BJ (cell line): ENCODE results near the gene TLE2. TPM values are rescaled to one million over a fixed set of nuclear protein-coding genes. Genes with fewer than 3 reads are reported as not detected.

Experiments
- CTCF ChIA-PET: fragments of 350-600 bp; formaldehyde crosslinking; extraction: SDS; loops from one replicate; lab custom pipeline; 2021; ENCODE audit warnings: antibody characterized with exemption, inconsistent platforms; lab: Yijun Ruan, JAX
- POLR2A ChIA-PET: fragments of 300-600 bp; sonication (Branson Sonifier 250); formaldehyde crosslinking; extraction: SDS; loops from one replicate; lab custom pipeline; 2021; ENCODE audit warnings: antibody characterized with exemption; lab: Charles Lee
- DNase-seq: peaks from one replicate; pipeline ENCODE4 v3.0.0-alpha.2; 2011; ENCODE audit warnings: low read depth
- H3K27me3 ChIP-seq: 2 replicates; pipeline ENCODE4 v1.6.0; 2011; ENCODE audit warnings: low read length; ENCODE audit not compliant: control insufficient read depth, insufficient read depth
- H3K36me3 ChIP-seq: 2 replicates; pipeline ENCODE4 v1.5.1; 2011; ENCODE audit warnings: low read length; ENCODE audit not compliant: control insufficient read depth, insufficient read depth
- H3K4me3 ChIP-seq: 2 replicates; pipeline ENCODE4 v1.5.1; 2011; ENCODE audit warnings: low read depth, mild to moderate bottlenecking, control low read depth, low read length
- polyA plus RNA-seq: library from polyadenylated mRNA; depleted of rRNA; stranded (reverse); fragments of >200 nt; gene quantifications from 2 replicates; pipeline ENCODE4 v1.2.3, GENCODE V29; 2011
- TF ChIP-seq, protein P1 (sequence below): IDR thresholded peaks from 2 replicates; pipeline ENCODE4 v1.5.1; 2011; ENCODE audit warnings: low read depth, mild to moderate bottlenecking, control low read depth, inconsistent platforms, low read length, moderate library complexity; ENCODE audit not compliant: insufficient read depth

The TLE2 gene
- polyA plus RNA-seq, 1 experiment = 1.0 TPM

DNA sequence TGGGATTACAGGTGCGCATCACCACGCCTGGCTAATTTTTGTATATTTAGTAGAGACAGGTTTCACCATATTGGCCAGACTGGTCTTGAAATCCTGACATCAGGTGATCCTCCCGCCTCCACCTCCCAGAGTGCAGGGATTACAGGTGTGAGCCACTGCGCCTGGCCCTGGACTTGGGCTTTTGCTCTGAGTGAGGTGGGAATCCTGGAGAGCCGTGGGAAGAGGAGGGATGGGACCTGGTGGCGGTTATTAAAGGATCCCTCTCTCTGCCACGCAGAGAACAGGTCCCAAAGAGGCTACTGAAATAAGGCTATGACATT, 34.9 kb upstream of the TLE2 start:
- DNase-seq = no peak
- TF ChIP-seq, protein P1, sequence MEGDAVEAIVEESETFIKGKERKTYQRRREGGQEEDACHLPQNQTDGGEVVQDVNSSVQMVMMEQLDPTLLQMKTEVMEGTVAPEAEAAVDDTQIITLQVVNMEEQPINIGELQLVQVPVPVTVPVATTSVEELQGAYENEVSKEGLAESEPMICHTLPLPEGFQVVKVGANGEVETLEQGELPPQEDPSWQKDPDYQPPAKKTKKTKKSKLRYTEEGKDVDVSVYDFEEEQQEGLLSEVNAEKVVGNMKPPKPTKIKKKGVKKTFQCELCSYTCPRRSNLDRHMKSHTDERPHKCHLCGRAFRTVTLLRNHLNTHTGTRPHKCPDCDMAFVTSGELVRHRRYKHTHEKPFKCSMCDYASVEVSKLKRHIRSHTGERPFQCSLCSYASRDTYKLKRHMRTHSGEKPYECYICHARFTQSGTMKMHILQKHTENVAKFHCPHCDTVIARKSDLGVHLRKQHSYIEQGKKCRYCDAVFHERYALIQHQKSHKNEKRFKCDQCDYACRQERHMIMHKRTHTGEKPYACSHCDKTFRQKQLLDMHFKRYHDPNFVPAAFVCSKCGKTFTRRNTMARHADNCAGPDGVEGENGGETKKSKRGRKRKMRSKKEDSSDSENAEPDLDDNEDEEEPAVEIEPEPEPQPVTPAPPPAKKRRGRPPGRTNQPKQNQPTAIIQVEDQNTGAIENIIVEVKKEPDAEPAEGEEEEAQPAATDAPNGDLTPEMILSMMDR = no peak
- H3K36me3 ChIP-seq = peaks cover 6% of the 10 kb centered on the region
- no peaks in the 10 kb centered on the region for H3K27me3 ChIP-seq
- POLR2A ChIA-PET = no interaction called here
- CTCF ChIA-PET = no interaction called here
- no peak overlapping the region for H3K4me3 ChIP-seq

- ChIA-PET POLR2A (no interaction called here), CTCF (interaction anchor here (0.9 kb wide), 1 partner anchor 13 kb away, joined by 3 read pairs; no protein-coding TSS in a partner anchor)
- DNase-seq = no peak
- Histone ChIP-seq H3K36me3 (peaks cover 18% of the 10 kb centered on the region), H3K27me3 (no peaks in the 10 kb centered on the region), H3K4me3 (peak within 1 kb of the TSS; percentile 58)
- TF ChIP-seq, protein P1 = no peak
Observed at GRCh38 chr19:3062165-3063105, 33.4 kb upstream of the TLE2 start, which contains the start of gene TLE5. TSS of gene TLE5 (minus strand) at chr19:3062495. CDS start at chr19:3062200, 295 bp downstream.

GRCh38 chr19:3061182-3062161, 32.4 kb upstream of the TLE2 start:
- no peaks in the 10 kb centered on the region for H3K27me3 ChIP-seq
- TF ChIP-seq, protein P1 = peak; percentile 42; the same call in 1 of the 2 replicates
- ChIA-PET POLR2A (no interaction called here), CTCF (interaction anchor here (0.8 to 1.9 kb wide), 3 partner anchors 10 to 25 kb away, joined by 4 to 7 read pairs (median 4); no protein-coding TSS in a partner anchor)
- peak overlapping the region; percentile 58 for H3K4me3 ChIP-seq
- no peak for DNase-seq
- peaks cover 24% of the 10 kb centered on the region for H3K36me3 ChIP-seq

DNA sequence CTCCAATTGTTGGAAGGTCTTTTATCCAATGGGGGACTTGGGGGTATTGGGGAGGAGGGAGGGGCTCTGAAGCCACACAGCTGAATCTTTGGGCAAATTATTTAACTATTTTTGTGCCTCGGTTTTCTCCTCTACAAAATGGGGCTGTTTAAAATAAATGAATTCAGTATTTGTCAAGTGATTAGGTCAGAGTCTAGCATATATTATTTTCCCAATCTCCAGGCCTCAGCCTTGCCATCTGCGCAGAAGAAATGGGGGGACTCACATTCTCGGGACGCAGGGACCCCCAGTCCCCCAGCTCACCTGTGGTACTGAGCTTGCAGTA, 31.7 kb upstream of the TLE2 start:
- TF ChIP-seq, protein P1 = no peak
- DNase-seq = no peak
- CTCF ChIA-PET = interaction anchor here (0.8 to 1.9 kb wide), 5 partner anchors 9 to 101 kb away, joined by 3 to 7 read pairs (median 4); no protein-coding TSS in a partner anchor
- peak overlapping the region; percentile 58 for H3K4me3 ChIP-seq
- peaks cover 26% of the 10 kb centered on the region for H3K36me3 ChIP-seq
- H3K27me3 ChIP-seq = no peaks in the 10 kb centered on the region
- POLR2A ChIA-PET = no interaction called here
